KOPT-K1 (cell line): ENCODE measurements around the gene MCUR1.
A peak's percentile ranks its signal among the peaks of the same experiment; 100 is the strongest.
"Not testable (repeated sequence)": the region's sequence is repeated elsewhere in the genome, so short reads cannot be mapped to it uniquely, and the experiment has no call there.

Source experiments
- H3K27ac ChIP-seq: fragments of 200-600 bp; sonication (generic); 2 replicates; pipeline ENCODE4 v1.5.1; 2016; ENCODE audit warnings: antibody characterized with exemption, mild to moderate bottlenecking, low read depth, low read length; ENCODE audit not compliant: poor library complexity, severe bottlenecking
- H3K36me3 ChIP-seq: fragments of 200-600 bp; sonication (generic); 2 replicates; pipeline ENCODE4 v1.5.1; 2017; ENCODE audit warnings: antibody characterized with exemption, mild to moderate bottlenecking, low read length, moderate library complexity; ENCODE audit not compliant: insufficient read depth
- H3K9me3 ChIP-seq: fragments of 200-600 bp; sonication (generic); 2 replicates; pipeline ENCODE4 v1.5.1; 2017; ENCODE audit warnings: antibody characterized with exemption, low read length, mild to moderate bottlenecking; ENCODE audit not compliant: insufficient read depth, poor library complexity, severe bottlenecking

MCUR1 gene

DNA sequence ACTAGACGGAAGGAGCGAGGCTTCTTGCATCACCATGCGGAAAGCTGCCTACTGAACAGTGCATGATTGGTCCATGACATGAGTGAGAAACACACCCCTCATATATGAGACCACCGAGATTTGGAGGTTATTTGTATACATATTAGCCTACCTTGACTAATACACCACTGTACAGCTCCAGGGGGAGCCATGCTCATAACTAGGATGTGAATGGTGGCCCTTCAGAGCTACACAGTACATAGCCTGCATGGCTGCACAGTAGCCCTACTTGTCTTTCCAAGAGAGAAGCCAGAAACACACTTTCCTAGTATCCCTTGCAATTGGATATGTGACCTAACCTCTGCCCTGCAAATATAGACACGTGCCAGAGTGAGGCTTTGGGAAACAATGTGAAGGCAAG lies 21.8 kb upstream of the MCUR1 start:
- no peaks in the 10 kb centered on the region for H3K9me3 ChIP-seq
- no peaks in the 10 kb centered on the region for H3K36me3 ChIP-seq
- H3K27ac ChIP-seq = no peak overlapping the region

DNA sequence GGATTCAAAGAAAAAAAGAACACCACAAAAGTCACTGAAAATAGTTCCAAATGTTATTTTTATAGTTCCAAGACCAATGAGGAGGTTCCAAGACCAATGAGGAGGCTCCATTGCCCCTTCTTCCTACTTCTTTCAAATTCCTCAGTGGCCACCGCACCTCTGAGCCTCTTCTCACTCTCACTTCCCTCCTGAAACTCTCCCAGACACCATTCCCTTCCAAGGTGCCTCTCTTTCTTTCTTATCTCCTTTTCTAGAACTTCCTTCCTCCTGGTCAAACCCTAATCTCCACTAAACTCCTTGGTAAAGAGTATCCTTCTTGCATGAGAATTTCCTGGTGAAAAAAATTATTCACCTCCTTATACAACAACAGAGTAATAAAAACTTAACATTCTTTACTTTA lies 20.4 kb upstream of the MCUR1 start:
- Histone ChIP-seq H3K36me3 (no peaks in the 10 kb centered on the region), H3K9me3 (no peaks in the 10 kb centered on the region), H3K27ac (no peak overlapping the region)

DNA sequence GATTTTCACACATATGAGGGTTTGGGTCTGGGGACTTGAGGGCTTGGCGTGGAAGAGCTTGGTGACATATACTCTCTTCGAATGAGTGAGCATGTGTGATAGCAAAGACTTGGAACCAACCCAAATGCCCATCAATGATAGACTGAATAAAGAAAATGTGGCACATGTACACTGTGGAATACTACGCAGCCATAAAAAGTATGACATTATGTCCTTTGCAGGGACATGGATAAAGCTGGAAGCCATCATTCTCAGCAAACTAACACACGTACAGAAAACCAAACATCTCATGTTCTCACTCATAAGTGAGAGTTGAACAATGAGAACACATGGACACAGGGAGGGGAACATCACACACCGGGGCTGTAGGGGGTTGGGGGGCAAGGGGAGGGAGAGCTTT lies 19.7 kb upstream of the MCUR1 start:
- not testable (repeated sequence) for H3K27ac ChIP-seq, H3K9me3 ChIP-seq, H3K36me3 ChIP-seq

DNA sequence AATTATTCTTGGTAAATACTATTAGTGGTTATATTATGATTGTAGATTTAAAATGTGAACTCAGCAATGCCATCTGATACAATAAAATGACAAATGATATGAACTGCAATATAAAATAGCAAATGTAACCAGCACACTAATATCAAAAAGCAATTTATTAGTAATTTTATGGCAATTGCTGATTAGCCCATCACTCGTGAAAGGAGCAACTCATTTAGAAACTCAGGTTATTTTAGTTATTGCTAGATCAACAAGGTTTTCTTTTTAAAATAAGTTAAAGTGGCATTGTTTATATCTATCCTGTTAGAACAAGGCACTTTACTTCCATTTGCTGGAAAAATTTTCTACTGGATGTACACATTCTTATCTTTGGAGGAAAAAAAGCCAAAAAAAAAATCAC lies 18.4 kb upstream of the MCUR1 start:
- Histone ChIP-seq H3K36me3 (no peaks in the 10 kb centered on the region), H3K27ac (no peak overlapping the region), H3K9me3 (no peaks in the 10 kb centered on the region)

DNA sequence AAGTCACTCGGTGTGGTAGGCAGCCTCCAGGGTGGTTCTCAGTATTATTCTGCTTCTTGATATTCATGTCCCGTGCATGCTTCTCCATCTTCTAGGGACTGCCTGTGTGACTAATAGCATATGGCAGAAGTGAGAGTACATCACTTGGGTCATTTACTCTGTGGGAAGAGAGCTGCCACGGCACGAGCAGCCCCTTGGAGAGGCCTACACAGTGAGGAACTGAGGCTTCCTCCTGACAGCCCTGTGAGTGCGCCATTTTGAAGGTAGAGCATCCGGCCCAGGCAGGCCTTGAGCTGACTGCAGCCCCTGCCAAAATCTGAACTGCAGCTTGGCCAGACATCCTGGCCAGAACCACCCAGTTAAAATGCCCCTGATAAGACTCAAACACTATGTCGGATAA lies 17.3 kb upstream of the MCUR1 start:
- H3K36me3 ChIP-seq = no peaks in the 10 kb centered on the region
- H3K27ac ChIP-seq = no peak overlapping the region
- H3K9me3 ChIP-seq = no peaks in the 10 kb centered on the region

DNA sequence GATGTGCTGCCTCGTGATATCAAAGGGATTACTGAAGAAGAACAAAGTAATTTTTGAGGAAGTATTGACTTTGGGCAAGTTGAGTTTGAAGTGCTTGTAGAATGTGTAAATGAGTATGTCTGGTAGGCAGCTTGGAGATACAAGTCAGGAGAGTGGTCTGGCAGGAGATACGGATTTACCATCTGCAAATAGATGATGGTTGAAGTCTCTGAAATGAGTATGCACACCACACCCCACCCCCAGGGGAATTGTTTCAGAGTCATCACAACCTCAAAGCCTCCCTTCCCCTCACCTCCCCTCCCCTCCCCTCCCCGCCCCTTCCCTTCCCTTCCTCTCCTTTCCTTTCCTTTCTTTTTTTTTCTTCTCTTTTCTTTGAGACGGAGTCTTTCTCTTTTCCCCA lies 16.4 kb upstream of the MCUR1 start:
- H3K9me3 ChIP-seq = no peaks in the 10 kb centered on the region
- no peak overlapping the region for H3K27ac ChIP-seq
- H3K36me3 ChIP-seq = no peaks in the 10 kb centered on the region

DNA sequence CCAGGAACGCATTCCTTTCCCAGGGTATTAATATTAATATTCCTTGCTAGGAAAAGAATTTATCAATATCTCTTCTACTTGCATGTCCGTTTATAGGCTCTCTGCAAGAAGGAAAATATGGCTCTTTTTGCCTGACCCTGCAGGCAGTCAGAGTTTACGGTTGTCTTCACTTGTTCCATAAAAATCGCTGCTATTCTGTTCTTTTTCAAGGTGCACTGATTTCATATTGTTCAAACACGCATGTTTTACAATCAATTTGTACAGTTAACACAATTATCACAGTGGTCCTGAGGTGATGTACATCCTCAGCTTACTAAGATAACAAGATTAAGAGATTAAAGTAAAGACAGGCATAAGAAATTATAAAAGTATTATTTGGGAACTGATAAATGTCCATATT lies 15.1 kb upstream of the MCUR1 start:
- not testable (repeated sequence) for H3K36me3 ChIP-seq, H3K9me3 ChIP-seq, H3K27ac ChIP-seq

DNA sequence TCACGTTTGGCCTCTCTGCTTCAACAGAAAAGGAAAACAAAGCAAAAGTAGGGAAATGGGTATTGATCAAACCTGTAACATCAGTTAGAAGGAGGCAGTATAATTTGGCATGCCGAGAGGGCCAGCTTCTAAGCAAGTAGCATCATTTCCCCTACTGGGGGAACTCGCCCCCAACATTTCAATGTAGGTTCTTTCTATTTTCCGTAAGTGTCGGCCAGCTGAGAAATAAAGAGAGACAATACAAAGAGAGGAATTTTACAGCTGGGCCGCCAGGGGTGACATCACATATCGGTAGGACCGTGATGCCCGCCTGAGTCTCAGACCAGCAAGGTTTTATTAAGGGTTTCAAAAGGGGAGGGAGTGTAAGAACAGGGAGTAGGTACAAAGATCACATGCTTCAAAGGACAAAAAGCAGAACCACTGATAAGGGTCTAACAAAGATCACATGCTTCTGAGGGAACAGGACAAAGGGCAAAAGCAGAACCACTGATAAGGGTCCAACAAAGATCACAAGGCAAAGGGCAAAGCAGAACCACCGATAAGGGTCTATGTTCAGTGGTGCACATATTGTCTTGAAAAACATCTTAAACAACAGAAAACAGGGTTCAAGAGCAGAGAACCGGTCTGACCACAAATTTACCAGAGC lies 14.4 kb upstream of the MCUR1 start:
- not testable (repeated sequence) for H3K36me3 ChIP-seq, H3K27ac ChIP-seq, H3K9me3 ChIP-seq

DNA sequence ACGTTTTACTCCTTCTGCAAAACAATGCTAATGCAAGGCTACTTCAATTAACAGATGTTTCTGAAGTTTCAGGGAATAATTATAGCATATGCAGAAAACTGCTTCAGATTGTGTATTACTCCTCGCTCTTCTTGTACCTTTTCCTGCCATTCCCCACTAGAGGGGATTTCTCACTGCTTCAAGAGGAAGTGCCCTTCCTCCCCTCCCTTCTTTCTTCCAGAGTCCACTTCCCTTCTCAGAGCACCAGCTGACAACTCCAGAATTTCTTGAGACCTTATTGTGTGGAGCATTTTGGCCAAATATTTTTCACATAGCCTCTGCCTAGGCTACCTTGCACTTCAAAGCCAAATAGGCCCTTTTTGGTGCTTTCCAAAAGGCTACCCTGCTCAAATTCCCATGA lies 12.7 kb upstream of the MCUR1 start:
- Histone ChIP-seq H3K27ac (no peak overlapping the region), H3K9me3 (no peaks in the 10 kb centered on the region), H3K36me3 (no peaks in the 10 kb centered on the region)

DNA sequence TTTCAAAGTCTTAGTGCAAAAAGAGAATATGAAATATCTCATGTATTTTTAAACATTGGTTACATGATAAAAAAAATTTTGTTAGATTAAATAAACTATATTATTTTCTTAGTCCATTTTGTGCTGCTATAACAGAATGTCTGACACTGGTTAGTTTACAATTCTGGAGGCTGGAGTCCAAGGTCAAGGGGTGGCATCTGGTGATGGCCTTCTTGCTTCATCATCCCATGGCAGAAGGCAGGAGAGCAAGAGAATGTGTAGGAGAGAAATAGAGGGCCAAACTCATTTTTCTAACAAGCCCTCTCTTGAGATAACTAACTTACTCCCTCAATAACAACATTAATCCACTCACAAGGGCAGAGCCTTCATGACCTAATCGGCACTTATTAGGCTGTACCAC lies 11.5 kb upstream of the MCUR1 start:
- no peak overlapping the region for H3K27ac ChIP-seq
- no peaks in the 10 kb centered on the region for H3K36me3 ChIP-seq
- no peaks in the 10 kb centered on the region for H3K9me3 ChIP-seq

DNA sequence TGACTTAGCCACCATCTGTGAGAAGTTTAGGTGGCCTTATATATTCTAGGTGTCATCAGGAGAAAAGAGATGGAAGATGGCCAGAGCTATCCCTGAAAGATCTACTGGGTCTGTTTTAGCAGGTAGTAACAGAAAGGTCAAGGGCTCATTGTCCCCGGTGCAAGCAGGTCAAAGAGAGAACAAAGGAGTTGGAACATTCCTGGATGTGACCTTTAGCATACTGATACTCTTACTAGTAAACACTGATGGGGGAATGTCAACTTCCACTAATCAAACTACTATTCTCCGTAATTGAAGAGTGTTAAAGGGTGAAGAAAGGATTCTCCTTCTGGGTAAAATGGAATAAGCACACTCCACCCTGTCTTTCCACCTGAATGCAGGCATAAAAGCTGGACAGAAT lies 4.0 kb upstream of the MCUR1 start:
- no peak overlapping the region for H3K27ac ChIP-seq
- H3K36me3 ChIP-seq = no peaks in the 10 kb centered on the region
- H3K9me3 ChIP-seq = no peaks in the 10 kb centered on the region

DNA sequence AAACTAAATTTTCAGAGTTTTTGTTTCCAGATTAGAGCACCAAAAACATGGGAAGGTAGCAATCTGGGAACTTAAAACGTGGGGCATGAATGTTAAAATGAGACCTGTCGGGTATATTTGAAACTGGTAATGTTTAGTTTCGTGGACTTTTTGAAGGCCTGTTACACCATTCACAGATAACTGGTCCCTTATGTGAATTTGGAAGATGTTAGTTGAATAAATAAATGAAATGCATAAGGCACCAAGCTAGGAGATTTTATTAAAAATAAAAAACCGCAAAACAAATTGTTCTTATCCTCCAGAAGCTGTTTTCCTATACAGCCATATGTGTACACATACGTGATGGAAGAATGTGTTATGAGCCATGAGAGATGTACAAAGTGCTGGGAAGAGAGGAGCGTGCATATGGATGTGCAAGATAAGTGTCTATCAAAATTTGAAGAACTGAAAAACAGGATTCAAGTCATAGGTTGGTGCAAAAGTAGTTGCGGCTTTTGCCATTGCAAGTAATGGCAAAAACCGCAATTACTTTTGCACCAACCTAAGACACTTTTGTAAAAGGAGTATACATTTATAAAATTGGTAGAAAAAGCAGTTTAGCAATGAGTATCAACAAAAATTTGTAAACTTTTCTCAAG lies 700 bp upstream of the MCUR1 start:
- Histone ChIP-seq H3K27ac (peak overlapping the region; percentile 79), H3K36me3 (no peaks in the 10 kb centered on the region; the same call in 1 of the 2 replicates), H3K9me3 (no peaks in the 10 kb centered on the region)

DNA sequence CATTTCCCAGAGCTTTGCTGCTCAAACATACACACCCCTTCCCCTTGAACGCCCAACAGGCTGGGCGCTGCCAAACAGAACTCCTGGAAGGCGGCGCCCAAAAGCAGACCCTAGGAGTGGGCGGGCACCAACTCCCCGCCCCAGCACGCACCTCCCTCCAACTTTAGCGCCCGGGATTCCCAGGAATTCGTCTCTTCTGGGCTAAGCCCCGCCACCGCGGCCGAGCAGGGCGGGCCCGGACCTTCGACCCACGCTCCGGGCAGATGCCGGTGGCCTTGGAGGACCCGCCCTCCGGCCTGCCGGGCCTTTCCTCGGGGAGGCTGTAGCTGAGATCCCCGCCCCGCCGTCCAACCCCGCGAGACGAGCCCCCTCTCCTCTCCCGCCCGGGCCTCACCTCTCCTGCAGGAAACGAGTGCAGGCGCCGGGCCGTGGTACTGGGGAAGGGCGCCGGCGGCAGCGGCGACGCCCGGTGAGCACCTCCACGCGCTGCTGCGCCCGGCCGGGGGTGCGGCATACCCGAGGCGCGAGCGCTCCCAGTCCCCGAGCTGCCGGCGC lies 659 bp downstream of the MCUR1 start:
- H3K27ac ChIP-seq = peak overlapping the region; percentile 79
- no peaks in the 10 kb centered on the region for H3K9me3 ChIP-seq
- peaks cover 8% of the 10 kb centered on the region; the same call in 1 of the 2 replicates for H3K36me3 ChIP-seq

DNA sequence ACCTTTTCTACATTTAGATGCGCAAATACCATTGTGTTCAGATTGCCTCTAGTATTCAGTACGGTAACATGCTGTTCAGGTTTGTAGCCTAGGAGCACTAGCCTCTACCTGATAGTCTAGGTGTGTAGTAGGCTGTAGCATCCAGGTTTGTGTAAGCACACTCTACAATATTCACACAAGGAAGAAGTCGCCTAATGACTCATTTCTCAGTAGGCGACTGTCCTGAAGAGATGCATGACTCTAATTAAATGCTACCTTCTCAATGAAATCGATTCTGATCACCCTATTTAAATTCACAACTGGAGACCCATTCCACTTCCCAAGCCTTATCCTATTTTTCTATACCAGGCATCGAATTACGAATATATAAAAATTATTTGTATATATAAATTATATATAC lies 1.3 kb downstream of the MCUR1 start:
- Histone ChIP-seq H3K27ac (no peak overlapping the region), H3K36me3 (peaks cover 11% of the 10 kb centered on the region; the same call in 1 of the 2 replicates)

DNA sequence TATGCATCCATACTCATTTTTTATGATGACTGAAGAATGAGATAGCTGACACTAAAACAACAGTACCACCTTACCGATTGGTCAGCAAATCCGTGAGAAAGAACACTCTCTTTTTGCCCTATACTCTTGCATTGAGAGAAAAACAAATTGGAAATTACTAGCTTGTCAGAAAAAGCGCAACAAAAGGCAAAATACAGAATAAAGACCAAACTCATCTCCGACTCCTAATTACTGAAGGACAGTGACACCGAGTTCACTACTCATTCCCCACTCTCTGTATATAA lies 2.1 kb downstream of the MCUR1 start:
- H3K27ac ChIP-seq = no peak overlapping the region
- no peaks in the 10 kb centered on the region for H3K9me3 ChIP-seq
- H3K36me3 ChIP-seq = peaks cover 12% of the 10 kb centered on the region

More for the DNA sequence above, 1.3 kb downstream of the MCUR1 start:
- no peaks in the 10 kb centered on the region for H3K9me3 ChIP-seq
